NCI-H2171 (cell line): ENCODE results near the gene ERC2.

Experiments used
- DNase-seq: peaks from one replicate; lab custom pipeline; 2025; lab: John Stamatoyannopoulos, UW

ERC2 gene

GRCh38 chr3:55584716-55585368 is 883.4 kb downstream of the ERC2 start:
- DNase-seq: no peak

GRCh38 chr3:55584030-55584429 is 884.2 kb downstream of the ERC2 start:
- DNase-seq: no peak

- DNase-seq: no peak
These were observed 884.8 kb downstream of the ERC2 start for GRCh38 chr3:55583475-55583874.

- peak; percentile 26 for DNase-seq
These were observed 888.8 kb downstream of the ERC2 start for GRCh38 chr3:55579496-55579895.

- no peak for DNase-seq
These were observed 891.5 kb downstream of the ERC2 start for GRCh38 chr3:55576621-55577388.

- no peak for DNase-seq
These were observed 893.6 kb downstream of the ERC2 start for GRCh38 chr3:55574671-55575070.

GRCh38 chr3:55572816-55573215 is 895.5 kb downstream of the ERC2 start:
- no peak for DNase-seq

- DNase-seq: no peak
These were observed 896.4 kb downstream of the ERC2 start for GRCh38 chr3:55571913-55572312.

GRCh38 chr3:55571216-55571813 is 897.0 kb downstream of the ERC2 start:
- no peak for DNase-seq

GRCh38 chr3:55570271-55570711 is 898.0 kb downstream of the ERC2 start:
- no peak for DNase-seq

GRCh38 chr3:55569033-55569599 is 899.2 kb downstream of the ERC2 start:
- no peak for DNase-seq

- no peak for DNase-seq
These were observed 900.7 kb downstream of the ERC2 start for GRCh38 chr3:55567615-55568014.

- no peak for DNase-seq
These were observed 901.1 kb downstream of the ERC2 start for GRCh38 chr3:55567121-55567520.

GRCh38 chr3:55565521-55565920 is 902.7 kb downstream of the ERC2 start:
- no peak for DNase-seq

GRCh38 chr3:55564726-55565125 is 903.5 kb downstream of the ERC2 start:
- DNase-seq: no peak

GRCh38 chr3:55562700-55563099 is 905.6 kb downstream of the ERC2 start:
- no peak for DNase-seq

- DNase-seq: no peak
These were observed 908.5 kb downstream of the ERC2 start for GRCh38 chr3:55559500-55560423.

GRCh38 chr3:55558316-55558715 is 910.0 kb downstream of the ERC2 start:
- DNase-seq: no peak

- no peak for DNase-seq
These were observed 910.7 kb downstream of the ERC2 start for GRCh38 chr3:55557549-55557948.

GRCh38 chr3:55556619-55557537 is 911.4 kb downstream of the ERC2 start:
- no peak for DNase-seq
